Smooth muscle cell (in vitro differentiated cells): ENCODE data around the gene TBCD. TPM values are rescaled to one million over a fixed set of nuclear protein-coding genes. Genes with fewer than 3 reads are reported as not detected.
A peak's percentile ranks its signal among the peaks of the same experiment; 100 is the strongest.

Experiments used
- DNase-seq: peaks from one replicate; lab custom pipeline; 2025; ENCODE audit not compliant: unreplicated experiment; lab: John Stamatoyannopoulos, UW
- H2AFZ ChIP-seq: fragments of 200-600 bp; sonication (generic); 2 replicates; pipeline ENCODE4 v1.6.0; 2016; ENCODE audit warnings: antibody characterized with exemption, low read depth, mild to moderate bottlenecking
- H3F3A ChIP-seq: fragments of 200-600 bp; sonication (generic); 2 replicates; pipeline ENCODE4 v1.6.0; 2017; ENCODE audit warnings: antibody characterized with exemption, low read depth
- H3K27ac ChIP-seq: fragments of 200-600 bp; sonication (generic); 2 replicates; pipeline ENCODE4 v1.5.1; 2016; ENCODE audit warnings: low read depth, mild to moderate bottlenecking
- H3K27me3 ChIP-seq: fragments of 200-600 bp; sonication (generic); 2 replicates; pipeline ENCODE4 v1.6.1; 2016; ENCODE audit warnings: low read depth, mild to moderate bottlenecking
- H3K36me3 ChIP-seq: fragments of 200-600 bp; sonication (generic); 2 replicates; pipeline ENCODE4 v1.5.1; 2016; ENCODE audit warnings: low read depth
- H3K4me1 ChIP-seq: fragments of 200-600 bp; sonication (generic); 2 replicates; pipeline ENCODE4 v1.5.1; 2016; ENCODE audit warnings: low read depth
- H3K4me2 ChIP-seq: fragments of 200-600 bp; sonication (generic); 2 replicates; pipeline ENCODE4 v1.6.0; 2016; ENCODE audit warnings: mild to moderate bottlenecking
- H3K4me3 ChIP-seq: fragments of 200-600 bp; sonication (generic); 2 replicates; pipeline ENCODE4 v1.5.1; 2016; ENCODE audit warnings: mild to moderate bottlenecking
- H3K79me2 ChIP-seq: fragments of 200-600 bp; sonication (generic); 2 replicates; pipeline ENCODE4 v1.6.0; 2016; ENCODE audit warnings: low read depth, mild to moderate bottlenecking
- H3K9ac ChIP-seq: fragments of 200-600 bp; sonication (generic); 2 replicates; pipeline ENCODE4 v1.6.0; 2016; ENCODE audit warnings: low read depth
- H3K9me3 ChIP-seq: fragments of 200-600 bp; sonication (generic); replicated peaks from 2 replicates; pipeline ENCODE4 v1.5.1; 2016; ENCODE audit warnings: low read depth
- H4K20me1 ChIP-seq: fragments of 200-600 bp; sonication (generic); 2 replicates; pipeline ENCODE4 v1.6.0; 2016; ENCODE audit warnings: low read depth
- WGBS: methylation state at CpG from one replicate; pipeline ENCODE4 v1.1.7; 2016; ENCODE audit warnings: low lambda C conversion rate; 5-methylcytosine and 5-hydroxymethylcytosine counted together
- polyA plus RNA-seq: library from polyadenylated mRNA; unstranded; fragments of >200 nt; fragmentation: Nextera tagmentation; extraction: Ambion mirVana; gene quantifications from 2 replicates; pipeline ENCODE4 v1.2.1, GENCODE V29; 2016
- total RNA-seq: library from RNA; depleted of rRNA; stranded (reverse); fragments of >200 nt; gene quantifications from 2 replicates; pipeline ENCODE4 v1.2.3, GENCODE V29; 2014
- TF ChIP-seq, protein P1 (sequence below): fragments of 200-600 bp; sonication (generic); IDR thresholded peaks from 2 replicates; pipeline ENCODE4 v1.5.1; 2017; ENCODE audit warnings: borderline replicate concordance, mild to moderate bottlenecking, antibody characterized with exemption; ENCODE audit not compliant: insufficient read depth, poor library complexity, severe bottlenecking

The TBCD gene
- total and polyA plus RNA-seq, 2 experiments from 2014 or later = 29.1 to 38.8 TPM

DNA sequence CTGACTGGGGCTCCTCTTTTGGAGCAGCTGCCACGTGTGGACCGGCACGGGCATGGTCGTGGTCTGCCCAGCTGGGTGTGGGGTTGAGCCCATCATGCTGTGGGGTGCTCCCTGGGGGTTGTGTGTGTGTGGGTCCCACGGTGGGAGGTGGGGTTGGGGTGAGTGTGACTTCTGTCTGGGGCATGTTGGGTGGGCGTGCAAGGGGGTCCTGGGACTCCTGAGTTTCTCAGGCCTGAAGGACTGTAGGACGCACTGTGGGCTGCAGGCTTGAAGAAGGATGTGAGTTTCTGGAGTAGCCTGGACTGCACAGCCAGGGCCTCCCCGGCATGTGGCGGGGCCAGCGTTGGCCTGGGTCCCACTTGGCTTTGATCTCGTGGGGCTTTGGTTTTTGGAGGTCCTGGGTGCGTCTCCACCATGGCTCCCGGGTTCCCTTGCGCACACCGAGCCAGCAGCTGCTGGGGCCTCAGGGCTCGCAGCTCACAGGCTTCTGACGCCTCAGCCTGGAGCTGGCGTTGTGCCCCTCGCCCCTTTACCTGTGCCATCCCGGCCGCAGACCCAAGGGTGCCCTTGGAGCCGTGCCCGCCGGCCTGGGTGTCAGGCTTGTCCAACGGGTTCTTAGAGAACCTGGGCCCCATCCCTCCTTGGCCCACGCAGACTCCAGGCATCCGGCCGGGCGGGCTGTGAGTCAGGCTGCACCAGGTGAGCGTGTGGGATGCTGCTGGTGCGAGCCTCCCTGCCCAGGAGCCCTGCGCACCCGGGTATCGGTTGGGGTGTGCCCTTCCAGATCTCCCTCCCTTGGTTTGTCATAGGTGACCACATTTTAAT is 122.4 kb downstream of the TBCD start:
- no peaks in the 10 kb centered on the region for H3K9me3 ChIP-seq
- no peak for DNase-seq
- H3K36me3 ChIP-seq = no peaks in the 10 kb centered on the region
- 85% methylated on average over 34 of the region's 34 CpGs for WGBS
- no peaks in the 10 kb centered on the region for H3K27me3 ChIP-seq
- H3K27ac ChIP-seq = peak overlapping the region; percentile 82
- H3F3A ChIP-seq = no peaks in the 10 kb centered on the region
- peaks cover 2% of the 10 kb centered on the region for H3K79me2 ChIP-seq
- H3K4me1 ChIP-seq = peaks cover 22% of the 10 kb centered on the region
- no peaks in the 10 kb centered on the region for H4K20me1 ChIP-seq
- no peak overlapping the region for H3K4me3 ChIP-seq
- peak overlapping the region; percentile 9 for H3K4me2 ChIP-seq
- no peak overlapping the region for H2AFZ ChIP-seq
- H3K9ac ChIP-seq = peak overlapping the region; percentile 58
- TF ChIP-seq, protein P1, sequence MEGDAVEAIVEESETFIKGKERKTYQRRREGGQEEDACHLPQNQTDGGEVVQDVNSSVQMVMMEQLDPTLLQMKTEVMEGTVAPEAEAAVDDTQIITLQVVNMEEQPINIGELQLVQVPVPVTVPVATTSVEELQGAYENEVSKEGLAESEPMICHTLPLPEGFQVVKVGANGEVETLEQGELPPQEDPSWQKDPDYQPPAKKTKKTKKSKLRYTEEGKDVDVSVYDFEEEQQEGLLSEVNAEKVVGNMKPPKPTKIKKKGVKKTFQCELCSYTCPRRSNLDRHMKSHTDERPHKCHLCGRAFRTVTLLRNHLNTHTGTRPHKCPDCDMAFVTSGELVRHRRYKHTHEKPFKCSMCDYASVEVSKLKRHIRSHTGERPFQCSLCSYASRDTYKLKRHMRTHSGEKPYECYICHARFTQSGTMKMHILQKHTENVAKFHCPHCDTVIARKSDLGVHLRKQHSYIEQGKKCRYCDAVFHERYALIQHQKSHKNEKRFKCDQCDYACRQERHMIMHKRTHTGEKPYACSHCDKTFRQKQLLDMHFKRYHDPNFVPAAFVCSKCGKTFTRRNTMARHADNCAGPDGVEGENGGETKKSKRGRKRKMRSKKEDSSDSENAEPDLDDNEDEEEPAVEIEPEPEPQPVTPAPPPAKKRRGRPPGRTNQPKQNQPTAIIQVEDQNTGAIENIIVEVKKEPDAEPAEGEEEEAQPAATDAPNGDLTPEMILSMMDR = no peak

DNA sequence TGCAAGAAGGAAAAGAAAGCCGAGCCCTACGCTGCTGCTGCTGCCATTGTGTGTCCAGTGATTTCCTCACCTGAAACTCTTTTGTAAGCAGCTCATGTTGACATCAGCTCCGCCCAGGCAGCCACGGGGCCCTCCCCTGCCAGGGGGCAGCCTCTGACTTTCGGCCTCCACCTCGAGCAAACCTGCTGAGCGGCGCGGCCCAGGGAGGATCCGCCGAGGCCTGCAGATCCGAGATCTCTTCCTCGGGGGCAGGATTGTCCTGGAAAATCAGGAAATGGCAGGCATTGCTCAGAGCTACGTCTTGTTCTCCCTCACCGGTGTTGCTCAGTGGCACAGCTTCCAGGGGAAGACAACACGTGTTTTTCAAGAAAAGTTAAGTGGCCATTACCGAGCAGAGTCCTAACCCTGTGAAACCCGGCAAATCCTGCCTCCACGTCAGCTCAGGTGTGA is 123.6 kb downstream of the TBCD start:
- no peaks in the 10 kb centered on the region for H4K20me1 ChIP-seq
- H3K4me1 ChIP-seq = peaks cover 22% of the 10 kb centered on the region
- no peaks in the 10 kb centered on the region for H3K9me3 ChIP-seq
- no peaks in the 10 kb centered on the region for H3F3A ChIP-seq
- H2AFZ ChIP-seq = no peak overlapping the region
- no peak for DNase-seq
- H3K4me3 ChIP-seq = no peak overlapping the region
- H3K36me3 ChIP-seq = no peaks in the 10 kb centered on the region
- H3K27me3 ChIP-seq = no peaks in the 10 kb centered on the region
- peak overlapping the region; percentile 58 for H3K9ac ChIP-seq
- WGBS = 52% methylated on average over 19 of the region's 19 CpGs
- peaks cover 14% of the 10 kb centered on the region for H3K79me2 ChIP-seq
- TF ChIP-seq, protein P1 = no peak
- H3K27ac ChIP-seq = peak overlapping the region; percentile 82
- no peak overlapping the region for H3K4me2 ChIP-seq

DNA sequence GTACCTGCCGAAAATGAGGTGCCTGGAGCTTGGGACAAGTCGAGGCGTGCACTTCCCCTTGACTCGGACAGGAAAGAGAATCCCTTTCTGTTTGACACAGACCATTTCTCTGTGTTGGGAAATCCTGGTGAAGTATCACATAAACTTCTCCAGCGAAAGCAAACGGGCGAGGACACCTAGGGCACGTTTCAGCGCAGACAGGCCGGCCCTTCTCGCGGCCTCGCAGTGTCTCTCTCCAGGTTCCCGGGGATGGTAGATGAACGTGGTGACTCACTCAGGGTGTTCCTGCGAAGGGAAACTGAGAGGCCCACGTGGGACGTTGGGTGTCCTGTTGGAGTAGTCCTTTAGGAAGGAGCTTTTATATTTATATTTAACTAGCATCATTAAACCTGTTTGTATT is 124.3 kb downstream of the TBCD start:
- WGBS = 41% methylated on average over 18 of the region's 18 CpGs
- Histone ChIP-seq H3K9me3 (no peaks in the 10 kb centered on the region), H3K27ac (peak overlapping the region; percentile 82), H3K4me2 (peak overlapping the region; percentile 77), H3K4me1 (peaks cover 22% of the 10 kb centered on the region), H3F3A (no peaks in the 10 kb centered on the region), H3K79me2 (peaks cover 16% of the 10 kb centered on the region), H3K9ac (peak overlapping the region; percentile 58), H3K36me3 (no peaks in the 10 kb centered on the region), H3K4me3 (no peak overlapping the region), H4K20me1 (no peaks in the 10 kb centered on the region), H3K27me3 (no peaks in the 10 kb centered on the region), H2AFZ (no peak overlapping the region)
- DNase-seq = no peak
- TF ChIP-seq, protein P1 = no peak
